ENCODE data around the gene NR4A1.

Gene NR4A1

GRCh38 chr12:52066346-52067080 is 15.3 kb downstream of the NR4A1 start:
- TF ChIP-seq CTCF (IDR thresholded peaks at IDR 0.05; ENCODE audit: low read depth, low read length, missing control alignments), result no peak
- no peak for DNase-seq (ENCODE audit: low read depth)
- H3K4me3 ChIP-seq (ENCODE audit: low read depth, low read length), result no peak overlapping the region

- TF ChIP-seq CTCF (IDR thresholded peaks at IDR 0.05; ENCODE audit: low read depth, low read length, missing control alignments), result no peak
- H3K4me3 ChIP-seq (ENCODE audit: low read depth, low read length), result no peak overlapping the region
- no peak for DNase-seq (ENCODE audit: low read depth)
These were observed 15.8 kb downstream of the NR4A1 start for GRCh38 chr12:52067081-52067374.

- TF ChIP-seq CTCF (IDR thresholded peaks at IDR 0.05; ENCODE audit: low read depth, low read length, missing control alignments), result peak; percentile 91
- peak within 1 kb of the TSS; percentile 98 for H3K4me3 ChIP-seq (ENCODE audit: low read depth, low read length)
- DNase-seq (ENCODE audit: low read depth), result peak; percentile 90
These were observed 18.3 kb downstream of the NR4A1 start, which contains the start of gene ATG101 for GRCh38 chr12:52069327-52070184. ATG101 (plus strand) TSS chr12:52069978; CDS start chr12:52073651, 3,673 bp downstream.

- TF ChIP-seq CTCF (IDR thresholded peaks at IDR 0.05; ENCODE audit: low read depth, low read length, missing control alignments), result no peak
- H3K4me3 ChIP-seq (ENCODE audit: low read depth, low read length), result peak overlapping the region; percentile 98
- no peak for DNase-seq (ENCODE audit: low read depth)
These were observed 19.1 kb downstream of the NR4A1 start for GRCh38 chr12:52070185-52070925.

- no peak for DNase-seq (ENCODE audit: low read depth)
- H3K4me3 ChIP-seq (ENCODE audit: low read depth, low read length), result no peak overlapping the region
These were observed 22.5 kb downstream of the NR4A1 start for GRCh38 chr12:52073531-52074381.

More at GRCh38 chr12:52073531-52074381, 22.5 kb downstream of the NR4A1 start:
- no peak for TF ChIP-seq CTCF (IDR thresholded peaks at IDR 0.05; ENCODE audit: low read depth, low read length, missing control alignments)

Data from GM12864 (cell line).